HG03558 (cell line): ENCODE results near the gene ZFP62.
"Not testable (repeated sequence)": the region's sequence is repeated elsewhere in the genome, so short reads cannot be mapped to it uniquely, and the experiment has no call there.

Experiments used
- ATAC-seq: cut with Tn5 transposase; IDR thresholded peaks from one replicate; pipeline ENCODE4 v1.9.1; 2021; ENCODE audit warnings: moderate number of reproducible peaks; ENCODE audit not compliant: unreplicated experiment; ENCODE audit errors: extremely low read depth

ZFP62 gene

DNA sequence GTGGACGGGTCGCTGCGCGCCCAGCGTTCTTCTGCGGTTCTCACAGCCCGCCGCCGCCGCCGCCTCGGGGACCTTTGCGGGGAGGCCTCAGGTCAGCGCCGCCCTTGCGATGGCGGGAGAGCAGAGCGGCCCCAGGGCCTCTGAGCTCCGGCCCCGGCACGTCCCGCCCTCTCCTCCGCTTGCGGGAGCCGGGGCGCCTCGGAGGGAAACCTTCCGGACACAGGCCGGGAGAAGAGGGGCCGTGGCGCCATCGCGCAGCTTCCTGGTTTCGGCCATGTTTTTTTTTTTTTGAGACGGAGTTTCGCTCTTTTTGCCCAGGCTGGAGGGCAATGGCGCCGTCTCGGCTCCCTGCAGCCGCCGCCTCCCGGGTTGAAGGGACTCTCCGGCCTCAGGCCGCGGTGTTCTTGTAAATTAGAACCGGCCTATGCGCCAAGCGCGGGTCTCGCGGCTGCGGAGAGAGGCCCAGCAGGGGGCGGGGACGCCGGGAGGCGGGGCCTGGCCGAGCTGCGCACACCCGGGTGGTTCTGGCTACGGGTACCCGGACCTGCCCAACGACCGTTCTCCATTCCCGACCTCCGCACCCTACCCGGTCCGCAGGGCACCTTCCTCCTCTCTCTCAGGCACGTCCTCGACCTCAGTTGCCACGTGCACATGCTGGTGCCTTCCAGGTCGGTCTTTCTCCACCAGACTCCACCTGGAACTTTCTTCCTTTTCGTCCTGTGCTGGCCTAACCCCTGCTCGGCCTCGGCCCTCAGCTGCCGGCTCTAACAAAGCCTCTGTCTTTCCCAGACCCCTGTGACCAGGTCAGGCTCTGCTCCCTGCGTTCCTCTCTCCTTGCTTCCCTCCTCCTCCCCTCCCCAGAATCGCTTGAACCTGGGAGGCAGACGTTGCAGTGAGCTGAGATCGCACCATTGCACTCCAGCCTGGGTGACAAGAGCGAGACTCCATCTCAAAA, 29.7 kb downstream of the ZFP62 start:
- ATAC-seq: peak; percentile 52

DNA sequence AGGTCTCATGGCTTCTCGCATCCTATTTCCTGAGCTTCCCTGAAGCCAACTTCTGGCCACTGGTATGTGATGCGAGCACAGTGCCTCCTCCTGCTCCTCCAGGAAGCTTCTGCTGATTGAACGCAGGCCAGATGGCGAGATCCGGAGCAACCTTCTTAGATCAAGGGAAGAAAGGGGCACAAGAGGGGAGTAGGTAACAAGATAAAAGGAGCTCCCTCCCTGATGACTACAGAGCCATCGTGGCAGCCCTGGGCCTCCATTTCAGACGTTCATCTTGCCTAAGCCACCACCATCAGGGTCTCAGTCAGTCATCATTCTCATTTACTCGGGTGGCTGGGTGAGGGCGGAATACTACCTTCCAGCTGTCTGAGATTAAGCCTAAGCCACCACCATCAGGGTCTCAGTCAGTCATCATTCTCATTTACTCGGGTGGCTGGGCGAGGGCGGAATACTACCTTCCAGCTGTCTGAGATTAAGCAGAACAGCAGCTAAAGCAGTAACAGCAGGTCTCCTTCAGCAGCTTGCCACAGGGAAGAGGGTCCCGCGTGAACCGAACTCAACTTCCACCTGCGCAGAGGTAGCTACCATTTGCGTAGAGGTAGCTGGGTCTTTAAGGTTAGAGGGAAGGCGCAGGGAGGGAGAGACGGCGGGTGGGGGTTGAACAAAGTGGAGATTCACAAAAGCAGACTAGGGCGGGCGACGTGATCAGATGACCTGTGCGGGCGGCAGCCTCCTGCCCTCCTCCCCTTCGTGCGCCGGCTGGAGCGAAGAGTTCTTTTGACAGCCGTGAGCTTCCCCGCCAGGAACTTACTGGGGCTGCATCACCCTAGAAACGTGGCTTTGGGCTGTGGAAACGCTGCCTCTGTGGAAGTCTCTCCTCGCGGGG, 30.6 kb downstream of the ZFP62 start:
- no peak for ATAC-seq

- no peak for ATAC-seq
Observed at GRCh38 chr5:180829726-180830125, 31.4 kb downstream of the ZFP62 start.

DNA sequence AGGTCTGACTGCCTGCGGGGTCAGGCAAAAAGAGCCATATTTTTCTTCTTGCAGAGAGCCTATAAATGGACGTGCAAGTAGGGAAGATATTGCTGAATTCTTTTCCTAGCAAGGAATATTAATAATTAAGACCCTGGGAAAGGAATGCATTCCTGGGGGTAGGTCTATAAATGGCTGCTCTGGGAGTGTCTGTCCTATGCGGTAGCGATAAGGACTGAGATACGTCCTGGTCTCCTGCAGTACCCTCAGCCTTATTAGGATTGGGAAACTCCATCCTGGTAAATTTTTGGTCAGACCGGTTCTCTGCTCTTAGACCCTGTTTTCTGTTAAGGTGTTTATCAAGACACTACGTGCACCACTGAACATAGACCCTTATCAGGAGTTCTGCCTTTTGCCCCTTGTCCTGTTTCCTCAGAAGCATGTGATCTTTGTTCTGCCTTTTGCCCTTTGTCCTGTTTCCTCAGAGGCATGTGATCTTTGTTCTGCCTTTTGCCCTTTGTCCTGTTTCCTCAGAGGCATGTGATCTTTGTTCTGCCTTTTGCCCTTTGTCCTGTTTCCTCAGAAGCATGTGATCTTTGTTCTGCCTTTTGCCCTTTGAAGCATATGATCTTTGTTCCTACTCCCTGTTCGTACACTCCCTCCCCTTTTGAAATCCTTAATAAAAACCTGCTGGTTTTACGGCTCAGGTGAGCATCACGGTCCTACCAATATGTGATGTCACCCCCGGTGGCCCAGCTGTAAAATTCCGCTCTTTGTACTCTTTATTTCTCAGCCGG, 32.1 kb downstream of the ZFP62 start:
- not testable (repeated sequence) for ATAC-seq

- ATAC-seq: not testable (repeated sequence)
Observed at GRCh38 chr5:180827374-180827773, 33.7 kb downstream of the ZFP62 start.

GRCh38 chr5:180825768-180826525, 35.1 kb downstream of the ZFP62 start:
- ATAC-seq: no peak

DNA sequence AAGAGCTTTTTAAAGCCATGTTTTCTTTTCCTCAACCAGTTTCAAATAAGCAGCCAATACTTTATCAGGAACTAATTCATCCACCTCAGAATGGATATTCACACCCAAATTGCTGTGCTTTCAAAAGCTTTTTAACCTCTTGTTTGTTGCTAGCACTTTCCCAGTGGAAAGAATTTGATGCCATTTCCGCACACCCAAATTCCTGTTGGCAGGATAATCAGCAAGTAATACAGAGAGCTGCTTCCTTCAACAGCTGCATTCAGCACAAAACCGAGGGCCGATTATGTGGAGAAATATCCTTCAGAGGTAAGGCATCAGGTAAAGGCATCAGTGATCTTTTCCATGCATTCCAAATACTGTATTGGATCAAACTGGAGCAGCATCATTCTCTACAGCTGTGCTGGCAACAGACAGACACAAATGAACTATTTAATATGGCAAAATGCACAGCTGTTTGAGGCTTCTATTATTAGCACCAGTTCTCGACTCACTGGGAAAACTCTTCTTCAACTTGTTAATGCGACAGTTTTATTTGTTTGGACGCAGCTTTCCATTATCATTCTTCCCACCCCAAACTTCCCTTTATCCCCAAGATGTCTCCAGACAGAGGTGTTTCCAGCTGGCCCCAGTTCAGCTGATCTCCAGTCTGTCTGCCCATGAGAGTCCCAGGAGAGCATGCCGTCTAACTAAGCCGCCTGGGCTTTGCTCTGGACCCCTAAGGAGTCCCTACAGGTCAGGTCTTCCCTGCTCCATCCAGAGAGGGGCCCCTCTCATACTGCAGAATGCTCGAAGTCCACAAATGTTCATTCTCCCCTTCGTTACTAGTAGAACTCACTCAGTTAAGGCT, 36.2 kb downstream of the ZFP62 start:
- no peak for ATAC-seq

GRCh38 chr5:180823940-180824629, 37.0 kb downstream of the ZFP62 start:
- ATAC-seq: no peak

- no peak for ATAC-seq
Observed at GRCh38 chr5:180823346-180823745, 37.7 kb downstream of the ZFP62 start.

DNA sequence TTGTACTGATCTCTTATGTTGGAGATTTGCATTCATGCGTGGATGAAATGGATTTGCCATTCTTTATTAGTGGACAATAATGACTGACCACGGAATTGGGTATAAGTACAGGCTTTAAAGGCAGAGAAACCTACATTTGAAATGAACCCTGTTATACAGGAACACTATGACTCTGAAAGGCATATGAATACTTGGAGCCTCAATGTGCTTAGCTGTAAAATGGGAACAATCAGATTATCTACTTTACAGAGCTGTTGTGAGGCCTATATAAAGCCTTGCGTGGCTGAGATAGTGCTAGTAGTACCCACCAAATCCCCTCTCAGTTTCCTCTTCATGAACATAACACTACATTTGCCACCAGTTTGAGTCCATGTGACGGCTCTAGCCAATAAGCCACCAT, 39.5 kb downstream of the ZFP62 start:
- no peak for ATAC-seq

DNA sequence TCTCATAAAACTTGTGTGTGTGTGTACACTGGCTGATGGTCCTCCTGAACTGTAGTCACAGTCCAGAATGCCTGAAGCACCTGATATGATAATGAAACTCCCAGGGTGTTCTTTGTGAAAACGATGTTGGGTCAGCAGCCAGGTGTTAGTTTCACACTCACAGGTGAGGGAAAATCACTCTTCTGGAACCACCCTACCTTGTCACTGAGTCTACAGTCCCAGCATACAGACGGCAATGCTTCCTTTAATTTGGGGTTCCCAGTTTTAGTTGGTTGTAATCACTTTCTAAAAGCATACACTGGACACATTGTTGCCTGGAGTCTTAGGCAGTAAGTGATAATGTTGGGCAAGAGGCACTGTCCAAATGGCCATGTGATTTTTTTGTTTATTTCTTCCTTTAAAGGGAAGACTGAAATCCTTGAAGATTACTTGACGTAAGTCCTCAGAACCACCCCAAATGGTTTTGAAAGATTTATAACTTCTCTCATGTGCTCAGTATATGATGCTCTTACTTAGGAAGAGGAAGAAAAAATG, 40.2 kb downstream of the ZFP62 start:
- peak; percentile 71 for ATAC-seq

DNA sequence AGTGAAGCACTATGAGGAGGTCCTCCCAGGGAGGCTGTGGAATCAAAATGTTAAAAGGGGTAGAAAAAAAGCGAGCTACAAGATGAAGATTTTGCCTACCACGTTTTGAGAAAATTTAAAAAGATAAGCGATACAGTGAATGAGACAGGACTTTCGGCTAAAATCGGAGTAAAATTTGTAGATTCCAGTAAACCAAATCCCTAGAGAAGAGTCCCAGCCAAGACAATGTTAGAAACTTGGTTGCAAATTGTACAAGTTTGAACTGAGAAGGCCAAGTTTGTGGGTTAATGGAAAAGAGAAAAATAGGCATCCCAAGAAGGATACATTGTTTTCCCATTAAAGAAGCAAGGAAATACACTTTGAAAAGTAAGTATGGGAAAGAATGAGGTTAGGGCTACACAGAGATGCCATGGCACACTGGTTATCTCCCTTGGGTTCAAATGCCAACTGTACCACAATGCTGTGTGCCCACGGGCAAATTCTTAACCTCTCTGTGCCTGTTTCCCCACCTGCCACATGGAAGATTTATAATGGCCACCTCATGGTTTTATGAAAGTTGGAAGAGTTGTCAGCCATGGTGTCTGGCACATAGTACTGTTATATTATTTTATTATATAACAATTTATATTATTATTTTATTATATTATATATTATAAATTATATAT, 42.3 kb downstream of the ZFP62 start:
- ATAC-seq: no peak

DNA sequence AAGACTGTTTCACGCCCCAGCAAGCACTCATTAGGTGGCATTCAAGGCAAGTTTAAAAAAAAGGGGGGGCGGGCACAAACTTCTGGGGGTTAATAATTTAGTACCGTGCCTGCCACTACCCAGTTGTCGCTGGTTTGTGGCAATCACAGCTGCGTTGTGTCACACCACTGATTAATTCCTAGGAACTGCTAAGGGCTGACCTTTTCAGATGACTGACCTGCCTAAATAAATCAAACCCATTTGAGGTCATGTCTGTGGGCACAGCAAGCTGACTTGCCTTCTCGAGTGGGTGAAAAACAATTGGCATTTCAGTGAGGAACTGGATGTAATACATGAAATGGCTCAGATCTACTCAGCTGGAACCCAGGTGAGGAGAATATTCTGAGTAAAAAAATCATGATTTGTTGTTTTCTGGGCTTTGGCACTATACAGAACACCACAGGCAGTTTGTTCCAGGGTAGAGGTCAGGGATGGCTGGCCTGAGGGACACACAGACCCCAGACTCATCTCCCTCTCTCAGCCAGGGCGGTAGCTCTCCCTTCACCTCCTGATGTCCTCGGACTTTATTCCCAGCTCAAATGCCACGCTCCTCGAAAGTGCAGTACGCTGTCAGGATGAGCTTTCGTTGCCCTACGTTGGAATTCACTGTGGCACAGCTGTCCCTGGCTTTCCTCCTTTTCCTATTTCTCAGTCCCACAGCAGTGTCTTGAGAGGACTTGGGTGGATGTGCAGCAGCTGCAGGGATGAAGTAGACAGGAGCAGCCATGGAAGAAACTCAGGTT, 43.0 kb downstream of the ZFP62 start:
- no peak for ATAC-seq

GRCh38 chr5:180816608-180817534, 44.2 kb downstream of the ZFP62 start:
- no peak for ATAC-seq

GRCh38 chr5:180815293-180815917, 45.7 kb downstream of the ZFP62 start:
- ATAC-seq: no peak
